GM12873 (cell line): ENCODE measurements around the gene PATL1.

Experiments
- TF ChIP-seq, protein P1 (sequence below): IDR thresholded peaks from 2 replicates; pipeline ENCODE4 v1.5.1; 2012; ENCODE audit warnings: low read depth, mild to moderate bottlenecking, moderate library complexity, low read length, control low read depth; ENCODE audit not compliant: insufficient read depth; ENCODE audit errors: missing control alignments

Gene PATL1

DNA sequence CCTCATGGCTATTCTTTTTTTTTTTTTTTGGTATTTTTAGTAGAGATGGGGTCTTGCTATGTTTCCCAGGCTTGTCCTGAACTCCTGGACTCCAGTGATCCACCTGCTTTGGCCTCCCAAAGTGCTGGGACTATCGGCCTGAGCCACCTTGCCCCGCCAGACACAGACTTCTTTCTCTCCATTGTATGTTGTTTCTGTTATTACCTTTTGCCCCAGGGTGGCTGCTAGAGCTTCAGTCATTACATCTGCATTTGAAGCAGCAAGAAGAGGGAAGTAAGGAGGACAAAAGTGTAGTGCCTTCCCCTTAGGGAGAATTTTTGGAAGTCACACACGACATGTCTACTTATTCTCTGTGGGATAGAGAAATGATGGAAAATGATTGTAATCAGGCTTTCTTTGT lies 43.1 kb downstream of the PATL1 start:
- TF ChIP-seq, protein P1, sequence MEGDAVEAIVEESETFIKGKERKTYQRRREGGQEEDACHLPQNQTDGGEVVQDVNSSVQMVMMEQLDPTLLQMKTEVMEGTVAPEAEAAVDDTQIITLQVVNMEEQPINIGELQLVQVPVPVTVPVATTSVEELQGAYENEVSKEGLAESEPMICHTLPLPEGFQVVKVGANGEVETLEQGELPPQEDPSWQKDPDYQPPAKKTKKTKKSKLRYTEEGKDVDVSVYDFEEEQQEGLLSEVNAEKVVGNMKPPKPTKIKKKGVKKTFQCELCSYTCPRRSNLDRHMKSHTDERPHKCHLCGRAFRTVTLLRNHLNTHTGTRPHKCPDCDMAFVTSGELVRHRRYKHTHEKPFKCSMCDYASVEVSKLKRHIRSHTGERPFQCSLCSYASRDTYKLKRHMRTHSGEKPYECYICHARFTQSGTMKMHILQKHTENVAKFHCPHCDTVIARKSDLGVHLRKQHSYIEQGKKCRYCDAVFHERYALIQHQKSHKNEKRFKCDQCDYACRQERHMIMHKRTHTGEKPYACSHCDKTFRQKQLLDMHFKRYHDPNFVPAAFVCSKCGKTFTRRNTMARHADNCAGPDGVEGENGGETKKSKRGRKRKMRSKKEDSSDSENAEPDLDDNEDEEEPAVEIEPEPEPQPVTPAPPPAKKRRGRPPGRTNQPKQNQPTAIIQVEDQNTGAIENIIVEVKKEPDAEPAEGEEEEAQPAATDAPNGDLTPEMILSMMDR: no peak

DNA sequence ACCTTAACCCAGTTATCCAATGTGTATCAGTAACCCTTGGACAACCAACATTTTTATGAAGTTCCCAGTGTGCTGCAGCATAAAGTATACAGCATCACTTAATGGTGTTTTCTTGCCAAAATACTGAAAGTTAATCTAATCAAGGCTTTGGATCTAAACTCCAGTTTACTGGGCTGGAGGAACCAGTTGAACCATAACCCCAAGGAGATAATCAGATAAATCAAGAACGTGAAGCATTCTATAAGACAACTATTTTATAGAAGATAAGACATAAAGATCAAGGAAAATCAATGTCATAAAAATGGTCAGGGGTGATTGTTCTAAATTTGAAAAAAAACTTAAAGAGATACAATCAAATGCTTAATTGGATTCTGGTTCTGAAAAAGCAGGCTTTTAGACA lies 51.0 kb downstream of the PATL1 start:
- TF ChIP-seq, protein P1: no peak

DNA sequence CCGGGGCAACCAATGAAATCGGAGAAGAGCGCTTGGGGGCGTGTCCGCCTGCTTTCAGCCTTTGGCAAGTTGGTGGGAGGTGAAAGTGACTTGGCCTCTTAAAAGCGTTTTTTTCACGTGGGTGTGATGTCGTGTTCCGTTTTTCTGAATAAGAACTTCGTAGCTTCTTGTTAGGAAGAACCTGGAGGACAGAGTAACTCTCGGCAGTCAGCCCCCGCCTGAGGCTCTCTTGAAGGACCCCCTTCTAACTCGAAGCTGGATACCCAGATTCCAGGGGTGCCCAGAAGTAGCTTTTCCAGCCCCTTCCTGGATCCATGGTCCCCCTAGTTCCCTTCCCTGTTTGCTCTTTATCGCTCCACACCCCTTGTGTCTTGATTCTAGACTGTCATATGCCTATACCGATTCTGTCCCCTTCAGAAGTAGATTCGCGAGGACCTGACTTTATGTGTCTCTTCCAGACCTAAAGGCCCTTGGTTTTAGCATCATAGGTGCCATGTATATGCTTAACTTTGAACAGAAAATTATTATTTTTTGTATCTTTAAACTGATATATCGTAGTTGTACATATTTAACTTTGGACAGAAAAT lies 52.3 kb downstream of the PATL1 start:
- TF ChIP-seq, protein P1: no peak

DNA sequence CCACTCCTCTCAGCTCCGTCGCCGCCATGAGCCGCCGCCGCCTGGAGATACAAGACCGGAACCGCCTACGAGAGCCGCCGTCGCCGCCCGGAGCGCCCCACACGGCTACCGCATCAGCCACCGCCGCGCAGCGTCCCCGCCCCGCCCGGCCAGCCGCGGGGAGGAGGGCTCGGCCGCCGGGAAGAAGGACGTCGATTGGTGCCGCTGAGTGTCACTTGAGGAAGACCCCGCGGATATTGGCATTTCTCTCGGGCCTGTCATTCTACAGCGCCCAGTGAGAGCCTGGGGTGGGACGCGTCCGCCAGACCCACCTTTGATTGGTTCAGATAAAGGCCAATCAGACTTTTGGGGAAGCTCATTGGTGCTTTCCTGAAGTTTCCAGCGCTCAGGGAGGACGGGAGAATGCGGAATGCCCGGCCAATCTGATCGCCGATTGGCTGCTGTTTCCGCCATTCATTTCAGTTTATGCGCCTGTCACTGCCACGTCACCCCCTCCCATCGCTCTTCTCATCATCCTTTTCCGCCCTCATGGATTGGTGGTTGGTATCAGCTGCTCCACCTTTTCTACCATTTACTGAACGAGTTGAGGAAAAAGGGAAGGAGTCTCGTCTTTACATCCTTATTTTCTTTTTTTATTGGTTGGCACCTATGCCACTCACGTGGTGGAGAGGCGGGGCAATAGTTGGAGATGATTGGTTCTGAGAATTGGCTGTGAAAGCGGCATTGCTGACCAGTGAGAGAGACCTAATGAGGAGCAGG lies 53.0 kb downstream of the PATL1 start, which contains the start of gene OSBP:
Gene OSBP, minus strand, starts transcription at position 138 of the 759 bp plus-strand sequence. Its CDS starts 110 bp downstream, at position 28.
- TF ChIP-seq, protein P1: no peak

DNA sequence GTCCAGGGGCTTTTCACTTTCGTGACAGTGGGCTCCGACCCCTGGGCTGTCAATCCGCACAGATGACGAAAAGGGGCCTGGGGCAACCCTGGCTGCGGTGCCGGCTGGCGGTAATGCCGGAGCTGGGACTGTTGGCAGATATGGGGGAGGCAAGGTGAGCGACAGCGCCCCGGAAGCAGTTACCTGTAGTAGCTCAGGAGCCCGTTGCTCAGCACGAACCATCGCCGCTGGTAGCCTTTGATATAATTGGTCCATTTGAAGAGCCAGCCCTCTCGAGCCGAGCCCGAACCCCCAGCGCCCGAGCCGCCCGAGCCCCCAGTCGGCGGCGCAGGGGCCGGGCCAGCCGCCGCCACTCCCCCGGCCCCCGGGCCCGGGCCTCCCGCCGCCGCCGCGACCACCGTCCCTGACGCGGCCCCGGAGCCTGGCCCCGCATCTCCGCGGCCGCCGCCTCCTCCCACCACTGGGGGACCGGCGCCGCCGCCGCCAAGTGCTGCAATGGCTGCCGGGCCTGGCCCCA lies 53.7 kb downstream of the PATL1 start:
- TF ChIP-seq, protein P1: no peak

DNA sequence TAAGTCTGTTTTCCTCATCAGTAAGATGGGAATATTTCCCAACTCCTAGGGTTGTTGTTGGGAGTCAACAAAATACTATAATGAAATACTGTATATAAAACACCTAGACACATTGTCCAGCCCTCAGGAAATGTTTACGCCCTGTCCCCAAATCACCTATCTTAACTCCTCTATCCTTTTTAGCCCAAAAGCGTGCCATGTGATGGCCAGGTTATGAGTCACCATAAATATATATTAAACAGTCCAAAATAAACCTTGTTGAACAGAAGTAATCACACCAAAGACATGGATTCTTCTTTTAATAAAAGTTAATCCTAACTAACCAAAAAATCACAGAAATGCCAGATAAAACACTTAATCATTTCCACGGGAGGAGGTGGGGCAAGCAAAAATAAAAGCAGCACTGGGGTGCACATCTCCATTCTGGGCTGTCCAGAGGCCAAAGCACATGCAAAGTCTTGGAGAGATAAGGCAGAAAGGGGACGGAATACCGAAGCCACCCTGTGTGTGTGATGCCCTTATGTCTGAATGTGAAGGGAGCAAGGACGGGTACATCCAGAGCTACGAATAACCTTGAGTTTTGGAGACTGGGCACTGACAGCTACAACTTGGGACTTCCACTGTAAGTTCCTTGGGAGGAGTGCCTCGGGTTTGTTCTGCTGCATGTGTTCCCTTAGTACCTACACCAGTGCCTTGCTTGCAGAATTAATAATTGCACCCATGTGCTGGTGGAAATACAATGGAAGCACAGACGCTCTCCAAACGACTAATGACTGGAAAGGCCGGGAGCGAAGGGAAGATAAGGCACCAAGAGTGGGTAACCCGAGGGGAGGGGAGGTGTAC lies 54.3 kb downstream of the PATL1 start:
- TF ChIP-seq, protein P1: no peak
